Right renal cortex interstitium (tissue), 3 donors: ENCODE measurements around the gene PDGFA. TPM values are rescaled to one million over a fixed set of nuclear protein-coding genes. Genes with fewer than 3 reads are reported as not detected.

Source experiments
- DNase-seq, 3 donors: peaks; one replicate each; pipeline ENCODE4 v3.0.0-alpha.2; 2013; ENCODE audit warnings: low read depth in 3 of 3, low spot score in 2 of 3
- polyA plus RNA-seq, 3 donors: library from polyadenylated mRNA; unstranded; fragments of 120-200 nt; gene quantifications; one replicate each; pipeline ENCODE4 v1.2.1, GENCODE V29; 2013; ENCODE audit not compliant: insufficient read length in 3 of 3

The PDGFA gene
- polyA plus RNA-seq, 3 donors = 38.1 to 47.6 (median 44.8) TPM

DNA sequence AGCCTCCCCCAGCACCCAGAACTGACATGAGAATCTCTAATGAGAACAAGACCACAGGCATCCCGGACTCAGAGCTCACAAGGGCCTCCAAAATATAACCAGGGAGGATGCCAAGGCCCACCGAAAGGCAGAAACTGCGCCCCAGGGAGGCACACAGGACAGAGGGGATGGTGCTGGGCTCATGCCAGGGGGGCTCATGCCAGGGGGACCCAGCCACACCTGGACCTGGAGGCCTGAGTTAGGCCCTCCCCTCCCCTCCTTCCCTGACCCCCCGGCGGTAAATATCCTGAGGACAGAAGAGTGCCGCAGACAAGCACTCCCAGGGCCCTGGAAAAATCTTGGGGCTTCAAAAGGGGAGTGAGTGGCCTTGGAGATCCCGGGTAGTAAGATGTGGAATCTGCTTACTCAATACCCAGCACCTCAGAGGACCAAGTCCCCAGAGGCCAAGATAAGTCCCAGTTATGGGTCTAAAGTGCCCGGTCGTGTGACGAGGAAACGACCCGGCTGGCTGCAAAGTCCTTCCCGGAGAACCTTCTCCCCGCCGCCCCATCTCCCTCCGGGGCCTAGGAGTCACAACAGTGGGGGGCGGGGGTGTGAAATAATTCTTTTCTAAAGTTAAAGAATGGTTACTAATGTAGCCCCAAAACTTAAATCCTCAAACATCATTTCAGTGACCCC lies 11.9 kb downstream of the PDGFA start:
- no peak for DNase-seq

DNA sequence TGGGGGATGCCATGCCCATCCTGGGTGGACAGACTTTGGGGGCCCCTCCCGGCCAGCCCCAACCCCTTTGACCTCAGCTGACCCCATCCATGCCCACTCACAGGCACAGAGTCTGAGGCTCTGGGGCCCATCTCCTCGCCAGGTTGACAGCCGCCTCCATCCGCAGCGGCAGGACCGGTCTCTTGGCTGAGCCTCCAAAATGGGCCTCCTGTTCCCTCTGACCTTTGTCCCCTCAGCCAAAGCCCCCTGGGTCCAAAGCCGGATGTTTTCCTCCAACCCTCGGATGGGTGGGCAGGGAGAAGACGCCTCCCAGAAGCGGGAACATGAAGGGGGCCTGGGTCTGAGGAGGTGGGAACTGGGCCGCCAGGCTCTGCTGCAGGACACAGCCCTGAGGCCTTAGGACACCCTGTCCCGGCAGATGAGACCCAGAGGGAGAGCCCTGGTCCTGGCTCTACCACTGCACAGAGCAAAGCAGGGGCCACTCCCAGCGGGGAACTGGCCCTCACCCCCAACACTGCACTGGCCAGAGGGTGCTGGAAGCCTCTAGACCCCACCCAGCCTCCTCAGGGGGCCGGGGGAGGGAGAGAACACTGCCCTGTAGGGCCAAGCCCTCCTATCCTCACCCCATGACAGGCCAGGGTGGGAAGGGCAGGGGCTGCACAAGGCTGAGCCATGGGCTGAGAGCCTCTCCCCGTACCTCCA lies 12.6 kb downstream of the PDGFA start:
- DNase-seq = no peak

DNA sequence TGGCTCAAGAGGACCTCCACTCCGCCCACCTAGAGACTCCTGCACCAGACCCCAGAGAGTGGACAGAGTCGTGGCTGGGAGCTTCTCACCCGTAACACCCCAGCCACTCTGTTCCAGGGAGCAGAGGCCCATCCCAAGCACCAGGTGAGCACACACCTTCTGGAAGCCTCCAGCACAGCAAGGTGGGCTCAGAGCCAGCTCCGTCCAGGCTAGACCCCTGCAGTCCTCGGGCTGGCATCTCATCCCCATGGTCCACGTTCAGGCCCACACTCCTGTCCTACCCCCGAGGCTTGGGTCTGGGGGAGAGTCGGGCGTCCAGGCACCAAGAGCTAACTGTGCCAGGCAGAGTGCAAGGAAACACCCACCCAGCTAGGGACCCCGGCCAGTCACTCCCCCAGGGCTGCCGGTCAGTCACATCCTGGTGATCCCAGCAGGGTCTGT lies 13.2 kb downstream of the PDGFA start:
- no peak for DNase-seq

DNA sequence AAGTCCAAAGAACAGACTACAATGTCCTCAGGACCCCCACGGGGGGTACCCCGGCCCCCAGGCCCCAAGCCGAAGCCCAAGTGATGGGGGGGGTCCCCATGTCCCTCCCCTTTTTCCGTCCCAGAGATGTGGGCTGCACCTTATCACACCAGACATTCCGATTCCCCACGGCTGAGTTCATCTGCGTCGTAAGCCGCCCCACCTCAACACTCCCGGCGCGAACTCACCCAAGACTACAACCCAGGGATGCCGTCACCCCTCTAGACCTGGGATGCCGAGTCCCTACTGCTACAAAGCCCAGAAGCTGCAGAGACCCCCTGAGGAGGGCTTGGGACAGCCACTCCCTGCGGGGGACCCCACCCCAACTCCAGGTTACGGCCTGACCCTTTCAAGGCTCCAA lies 14.5 kb downstream of the PDGFA start:
- no peak for DNase-seq

DNA sequence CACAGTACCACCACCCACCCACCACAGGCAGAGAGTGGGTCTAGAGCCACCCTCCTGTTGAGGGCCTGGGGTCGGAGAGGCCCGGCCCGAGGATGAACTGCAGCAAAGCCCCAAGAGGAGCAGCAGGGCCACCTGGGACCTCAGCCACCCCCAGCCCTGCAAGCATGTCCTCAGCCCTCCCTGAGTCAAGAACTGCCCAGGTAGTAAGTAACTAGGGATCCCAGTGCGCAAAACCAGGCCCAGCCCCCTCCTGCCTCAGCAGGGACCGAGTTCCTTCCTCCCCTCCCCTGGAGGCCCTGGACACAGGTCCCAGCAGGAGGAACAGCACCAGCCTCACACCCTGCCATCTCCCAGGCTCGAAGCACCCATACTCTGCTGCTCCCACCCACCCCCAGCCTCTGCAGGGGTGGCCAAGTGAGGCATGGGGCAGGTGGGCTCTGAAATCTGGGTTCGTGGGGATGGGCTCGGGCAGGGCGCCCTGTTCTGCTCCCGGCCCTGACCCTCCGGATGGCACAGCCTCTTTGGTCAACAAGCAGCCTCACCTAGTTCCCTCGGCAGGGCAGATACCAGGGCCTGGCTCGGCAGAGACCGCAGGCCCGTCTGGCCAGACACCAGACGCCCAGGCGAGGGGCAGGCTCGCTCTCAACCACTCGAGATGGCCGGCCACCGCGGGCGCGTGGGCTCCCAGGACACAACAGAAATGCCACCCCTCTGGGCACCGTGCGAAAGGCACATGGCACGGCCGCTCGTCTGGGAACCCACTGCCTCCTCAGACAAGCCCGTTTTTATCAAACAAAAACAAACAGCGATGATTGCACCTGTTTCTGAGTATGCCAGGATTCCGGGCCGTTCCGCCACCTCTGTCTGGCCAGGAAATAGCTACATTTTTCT lies 15.2 kb downstream of the PDGFA start:
- no peak for DNase-seq

DNA sequence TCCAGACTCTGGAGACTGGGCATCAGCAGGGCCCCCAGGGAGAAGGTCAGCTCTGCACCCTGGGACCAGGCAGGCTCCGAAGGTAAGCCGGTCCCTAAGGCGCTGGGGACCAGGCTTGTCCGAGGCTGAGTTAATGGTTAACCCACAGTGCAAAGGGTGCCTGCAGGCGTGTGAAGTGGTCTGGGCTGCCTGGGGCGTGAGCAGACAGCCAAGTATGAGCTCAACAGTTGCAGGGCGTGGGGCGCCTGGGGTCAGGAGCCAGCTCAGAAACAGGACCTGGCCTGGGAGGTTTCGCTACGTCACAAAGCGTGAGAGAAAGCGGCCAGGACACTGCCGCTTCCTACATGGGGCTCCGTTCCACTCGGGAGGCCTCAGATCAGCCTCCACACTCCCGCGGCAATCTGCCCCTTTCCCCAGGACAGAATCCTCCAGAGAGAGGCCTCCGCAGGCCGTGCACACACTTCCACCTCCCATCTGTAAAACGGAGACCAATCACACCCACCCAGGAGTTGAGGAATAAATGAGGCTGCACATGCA lies 16.0 kb downstream of the PDGFA start:
- no peak for DNase-seq

DNA sequence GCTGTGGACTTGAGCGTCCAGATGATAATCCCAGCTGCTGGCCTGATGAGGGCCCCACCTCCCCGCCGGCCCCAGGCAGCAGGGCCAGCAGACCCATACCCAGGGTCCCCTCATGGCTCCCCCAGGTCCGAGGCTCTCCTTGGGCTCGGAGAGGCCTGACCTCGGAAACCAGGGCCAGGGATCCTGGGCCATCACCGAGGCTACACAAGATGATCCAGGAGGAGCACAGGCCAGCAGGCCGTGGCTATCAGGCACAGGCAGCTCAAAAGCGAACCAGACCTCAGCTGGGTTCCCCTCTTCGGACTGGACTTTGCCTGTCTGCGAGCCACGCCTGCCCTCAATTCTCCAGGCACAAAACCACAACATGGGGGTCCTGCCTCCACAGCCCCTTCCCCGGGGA lies 17.4 kb downstream of the PDGFA start:
- DNase-seq = no peak

DNA sequence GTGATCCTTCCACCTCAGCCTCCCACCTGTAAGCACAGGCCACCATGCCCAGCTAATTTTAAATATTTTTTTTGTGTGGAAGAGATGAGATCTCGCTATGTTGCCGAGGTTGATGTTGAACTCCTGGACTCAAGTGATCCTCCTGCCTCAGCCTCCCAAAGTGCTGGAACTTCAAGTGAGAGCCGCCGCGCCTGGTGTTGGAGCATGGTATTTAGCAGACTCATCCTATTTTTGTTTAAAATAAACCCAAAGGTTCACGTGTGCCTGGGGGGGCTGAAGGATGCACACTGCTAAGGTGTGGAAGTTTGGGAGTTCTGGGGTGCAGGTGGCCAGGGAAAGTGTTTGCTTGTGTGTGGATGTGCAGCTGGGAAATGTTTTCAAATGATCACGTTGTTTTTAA lies 18.1 kb downstream of the PDGFA start:
- no peak for DNase-seq

DNA sequence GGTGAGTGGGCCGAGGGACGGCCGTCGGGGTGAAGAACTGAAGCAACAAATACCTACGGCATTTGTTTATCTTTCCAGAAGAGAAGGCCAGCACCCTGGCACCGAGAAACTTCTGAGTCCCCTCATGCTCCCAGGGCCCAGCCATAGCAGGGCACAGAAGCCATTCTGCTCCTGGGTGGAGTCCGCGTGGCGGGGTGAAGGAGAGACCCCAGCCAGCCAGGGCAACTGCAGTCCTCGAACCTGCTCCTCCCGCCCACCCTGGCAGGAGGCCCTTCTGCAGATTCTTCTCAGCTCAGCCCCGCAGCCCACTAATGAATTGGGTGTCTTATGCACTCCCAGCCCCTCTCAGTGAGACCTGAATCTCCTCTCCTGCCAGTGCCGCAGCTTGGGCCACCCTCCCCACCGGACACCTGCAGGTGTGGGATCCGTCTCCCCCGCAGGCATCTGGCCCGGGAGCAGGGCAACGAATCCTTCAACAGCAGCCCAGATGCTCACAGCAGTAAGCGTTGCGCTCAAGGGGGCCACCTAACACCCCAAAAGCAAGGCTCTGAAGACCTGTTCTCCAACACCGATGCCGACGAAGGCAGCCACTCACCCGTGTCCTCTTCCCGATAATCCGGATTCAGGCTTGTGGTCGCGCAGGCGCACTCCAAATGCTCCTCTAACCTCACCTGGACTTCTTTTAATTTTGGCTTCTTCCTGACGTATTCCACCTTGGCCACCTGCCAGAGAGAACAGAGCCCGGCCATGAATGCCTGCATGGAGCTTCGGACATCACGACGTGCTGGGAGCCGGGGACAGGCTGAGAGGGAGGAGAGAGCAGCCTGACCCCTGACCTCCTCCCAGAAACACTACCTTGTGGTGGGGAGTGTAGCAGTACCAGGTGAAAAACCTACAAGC lies 18.9 kb downstream of the PDGFA start:
- DNase-seq = no peak

DNA sequence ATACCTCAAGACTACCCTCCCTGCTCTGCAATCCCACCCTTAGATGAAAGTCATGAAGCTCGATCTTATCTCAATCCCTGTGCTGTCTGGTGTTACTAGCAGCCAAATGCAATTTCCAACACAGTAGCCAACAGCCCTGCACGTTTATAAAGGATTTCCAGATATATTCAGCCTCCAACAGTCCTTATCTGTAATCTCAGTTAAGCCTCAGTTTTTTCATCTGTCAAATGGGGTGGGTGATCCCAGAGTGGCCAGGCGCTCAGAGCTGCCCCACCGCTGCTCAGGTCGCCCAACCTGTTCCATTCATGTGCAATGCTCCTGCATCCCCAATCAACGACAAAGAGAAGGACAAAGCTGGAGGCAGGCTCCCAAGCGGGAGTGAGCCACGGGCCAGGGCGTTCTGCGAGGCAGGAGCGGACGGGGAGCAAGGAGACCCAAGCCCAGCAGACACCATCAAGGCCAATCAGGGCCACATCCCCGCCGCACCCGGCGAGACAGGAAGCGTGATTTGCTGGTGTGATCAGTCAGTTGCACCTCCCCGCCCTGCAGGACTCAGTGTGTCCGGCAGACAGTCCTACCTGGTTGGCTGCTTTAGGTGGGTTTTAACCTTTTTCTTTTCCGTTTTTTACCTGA lies 19.7 kb downstream of the PDGFA start:
- no peak for DNase-seq

DNA sequence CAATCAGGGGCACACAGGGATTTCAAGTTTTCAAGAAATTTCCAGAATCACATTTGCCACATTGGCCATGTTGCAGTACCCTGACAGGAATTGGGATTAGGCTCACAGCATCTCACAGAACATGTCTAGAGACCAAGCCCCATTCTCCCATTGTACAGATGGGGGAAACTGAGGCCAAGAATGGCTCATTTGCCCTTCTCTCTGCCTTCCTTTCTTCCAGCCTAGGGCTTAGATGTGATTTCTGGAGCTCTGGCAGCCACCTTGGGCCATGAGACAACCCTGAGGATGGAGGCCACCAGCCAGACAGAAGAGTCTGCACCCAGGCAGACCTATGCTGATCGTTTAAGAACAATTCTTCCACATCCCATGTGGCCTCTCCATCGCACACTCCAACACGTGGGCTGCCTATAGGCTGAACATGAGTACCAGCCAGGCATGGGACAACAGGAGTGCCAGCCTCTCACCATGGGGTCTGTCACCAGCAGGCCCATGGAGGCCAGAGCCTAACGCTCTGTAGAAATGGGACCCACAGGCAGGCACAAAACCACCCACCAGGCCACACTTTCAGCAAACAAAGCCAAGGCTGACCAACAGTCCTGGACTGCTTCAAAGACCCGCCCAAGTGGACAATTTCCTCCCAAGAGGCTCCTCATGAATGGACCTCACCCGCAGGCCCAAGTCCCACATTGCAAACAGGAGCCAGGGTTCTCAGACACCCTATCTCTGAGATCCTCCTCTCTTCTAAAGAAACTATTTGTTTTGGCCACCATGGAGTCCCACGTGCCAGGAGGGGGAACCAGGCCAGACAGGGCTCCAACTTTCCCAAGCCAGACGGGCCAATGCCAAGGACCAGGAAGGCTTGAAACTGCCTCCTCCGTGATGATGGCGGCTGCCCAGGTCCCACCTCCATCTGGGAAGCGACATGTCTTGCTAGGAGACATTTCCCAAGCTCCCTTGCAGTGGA lies 20.7 kb downstream of the PDGFA start:
- DNase-seq = no peak

DNA sequence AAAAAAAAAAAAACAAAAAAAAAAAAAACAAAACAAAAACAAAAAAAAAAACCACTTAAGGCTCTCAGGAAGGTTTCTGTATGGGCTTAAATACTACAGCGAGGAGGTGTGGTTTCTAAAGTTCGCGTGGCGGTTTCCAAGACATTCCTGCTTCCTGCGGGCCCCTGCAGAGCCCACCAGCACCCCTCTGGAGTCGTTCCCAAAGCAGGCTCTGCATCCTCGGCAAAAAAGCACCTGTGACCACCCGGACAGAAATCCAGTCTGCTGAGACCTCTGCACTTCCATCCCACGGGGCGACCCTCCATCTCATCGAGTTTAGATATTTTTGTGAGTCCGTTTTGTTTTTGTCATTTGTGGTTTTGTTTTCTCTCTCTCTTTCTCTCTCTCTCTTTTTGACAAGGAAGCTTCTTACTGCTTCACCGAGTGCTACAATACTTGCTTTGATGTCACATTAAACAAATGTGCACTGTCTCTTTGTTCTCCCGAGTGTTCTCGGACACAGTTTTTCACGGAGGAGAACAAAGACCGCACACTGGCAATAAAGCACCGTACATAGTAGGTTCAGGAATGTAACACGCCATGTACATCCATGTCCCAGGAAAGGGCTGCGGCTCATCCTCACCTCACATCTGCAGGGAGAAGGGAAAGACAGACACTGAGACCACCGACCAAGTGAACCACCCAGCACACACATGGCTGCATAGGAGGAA lies 21.5 kb downstream of the PDGFA start:
- DNase-seq = no peak

DNA sequence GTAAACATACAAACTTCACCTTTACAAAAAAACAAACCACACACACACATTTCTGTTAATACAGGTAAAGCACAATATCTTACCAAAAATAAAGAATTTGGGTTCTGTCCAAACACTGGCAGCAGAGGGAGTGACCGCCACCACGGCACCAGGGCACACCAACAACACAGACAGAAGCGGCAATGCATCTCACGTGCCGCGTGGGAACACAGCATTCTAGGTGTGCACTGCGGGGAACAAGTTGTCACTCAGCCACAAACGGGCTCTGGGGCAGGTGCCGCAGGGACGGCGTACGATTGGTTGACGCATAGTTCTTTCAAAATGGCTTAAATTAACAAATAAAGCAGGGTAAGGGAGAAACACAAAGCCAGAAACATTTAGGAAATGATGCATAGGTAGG lies 22.3 kb downstream of the PDGFA start:
- DNase-seq = no peak

DNA sequence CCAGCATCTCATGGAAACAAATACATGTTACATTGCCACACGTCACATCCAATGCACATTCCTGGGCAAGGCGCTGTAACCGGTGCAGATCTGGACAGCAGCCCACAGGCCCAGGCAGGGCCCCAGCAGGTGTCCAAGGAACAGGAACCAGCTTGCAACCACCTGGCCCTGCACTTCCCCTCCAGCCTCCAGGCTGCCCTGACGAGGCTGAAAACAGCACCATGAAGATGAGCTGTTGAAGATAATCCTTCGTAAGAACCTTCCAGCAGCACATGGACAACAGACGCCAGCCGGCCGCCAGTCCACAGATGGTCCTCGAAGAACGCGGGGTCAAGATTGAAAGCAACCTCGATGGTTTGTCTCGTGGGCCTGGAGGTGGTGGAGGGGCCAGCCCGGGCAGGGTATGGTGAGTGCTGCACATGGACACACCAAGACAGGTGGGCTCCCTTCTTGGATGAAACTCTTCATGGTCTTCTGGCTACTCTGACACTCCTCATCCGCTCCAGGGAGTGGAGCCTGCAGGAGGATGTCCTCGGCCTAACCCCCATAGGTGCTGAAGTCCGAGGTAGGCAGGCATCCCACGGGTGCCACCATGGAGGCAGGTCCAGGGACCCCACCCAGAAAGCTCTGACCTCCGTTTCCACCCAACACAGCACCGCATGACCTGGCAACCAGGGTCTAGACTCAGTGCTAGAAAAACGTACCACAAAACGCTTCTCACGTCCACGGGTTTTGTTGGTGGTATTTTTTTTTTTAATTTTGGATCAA lies 22.9 kb downstream of the PDGFA start:
- DNase-seq = no peak

DNA sequence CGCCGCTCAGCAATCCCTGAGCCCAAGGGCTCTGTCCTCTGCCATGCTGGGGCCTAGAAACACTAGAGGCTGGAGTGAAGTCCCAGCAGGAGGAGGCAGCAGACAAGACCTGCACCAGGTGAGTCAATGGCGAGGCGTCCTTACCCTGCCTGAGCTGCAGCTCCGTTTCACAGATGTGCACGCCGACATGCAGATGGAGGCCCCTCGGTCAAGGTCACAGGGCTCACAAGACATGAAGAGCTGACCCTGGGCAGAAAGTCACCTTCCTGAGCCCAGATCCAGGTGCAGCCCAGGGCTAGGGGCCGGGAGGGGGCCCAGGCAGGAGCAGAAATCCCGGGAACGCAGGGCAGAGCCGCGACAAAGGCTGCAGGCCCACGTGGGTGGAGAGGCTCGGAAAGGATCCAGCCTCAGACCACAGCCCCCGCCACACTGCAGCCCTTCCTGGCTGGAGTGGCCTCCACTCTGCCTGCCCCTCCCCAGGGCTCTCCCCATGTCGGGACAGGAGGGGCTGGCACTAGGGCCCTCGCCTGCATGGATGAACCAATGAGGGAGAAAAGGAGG lies 23.8 kb downstream of the PDGFA start:
- DNase-seq = no peak

DNA sequence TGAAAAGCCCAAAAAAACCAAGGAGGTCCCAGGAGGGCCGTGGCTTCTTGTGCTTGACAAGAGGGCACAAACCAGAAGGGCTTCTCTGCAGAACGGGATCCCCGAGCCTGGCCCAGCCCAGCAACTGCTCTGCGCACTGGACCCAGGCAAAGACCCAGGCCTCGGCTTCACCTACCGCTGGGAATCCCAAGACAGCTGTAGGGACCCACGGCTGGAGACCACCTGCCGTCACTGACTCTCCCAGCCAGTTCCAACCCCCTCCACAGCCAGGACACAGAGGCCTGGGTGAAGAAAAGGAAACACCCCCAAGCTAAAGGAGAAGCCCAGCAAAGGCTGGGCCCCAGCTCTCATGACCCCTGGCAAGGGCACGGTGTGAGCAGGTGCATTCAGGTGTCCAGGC lies 24.3 kb downstream of the PDGFA start:
- no peak for DNase-seq

DNA sequence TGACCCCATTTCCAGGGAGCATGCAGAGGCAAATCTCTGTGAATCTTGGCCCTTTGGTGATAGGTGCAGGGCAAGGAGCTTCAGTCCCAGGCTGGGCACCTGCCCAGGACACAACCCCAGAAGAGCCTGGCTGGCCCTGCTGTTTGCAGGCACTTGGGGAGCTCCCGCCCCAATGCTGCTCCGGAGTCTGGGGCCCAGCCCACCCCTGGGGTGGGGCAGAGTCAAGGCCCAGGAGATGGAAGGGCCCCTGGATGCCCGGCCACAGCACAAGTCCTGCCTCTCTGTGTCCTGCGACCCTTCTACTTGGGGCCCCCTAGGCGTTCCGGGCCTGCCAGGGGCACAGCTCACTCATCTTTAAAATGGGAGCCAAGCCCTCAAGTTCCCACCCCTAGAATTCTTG lies 24.7 kb downstream of the PDGFA start:
- no peak for DNase-seq
